ENCODE measurements around the gene MARK4.

DNA sequence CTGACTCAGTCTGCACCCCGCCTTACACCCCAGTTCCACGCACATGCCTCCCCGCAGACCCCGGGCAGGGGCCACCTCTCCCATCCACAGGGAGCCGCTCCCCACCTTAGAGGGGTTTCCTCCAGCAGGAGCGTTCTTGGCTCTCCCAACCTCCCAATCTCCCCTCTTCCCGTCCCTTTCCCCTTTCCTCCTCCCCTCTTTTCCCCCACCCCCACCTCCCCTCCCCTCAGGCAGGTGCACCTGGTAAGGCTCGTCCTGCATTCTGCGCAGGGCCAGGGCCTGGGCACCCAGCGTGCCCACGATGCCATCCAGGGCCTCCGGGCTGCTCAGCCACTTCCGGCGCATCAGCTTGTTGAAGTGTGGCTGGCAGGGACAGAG is 33.1 kb upstream of the MARK4 start:
- TF ChIP-seq ZNF274 (IDR thresholded peaks at IDR 0.05; ENCODE audit: low read depth, low read length): no peak
- TF ChIP-seq YY1 (IDR thresholded peaks at IDR 0.05; ENCODE audit: insufficient read depth, insufficient read length): no peak
- no peak for TF ChIP-seq SUZ12 (IDR thresholded peaks at IDR 0.05; ENCODE audit: extremely low read depth, insufficient read depth, insufficient read length)

Measured in NT2/D1 (cell line).